SK-N-MC (cell line): ENCODE measurements around the gene PPIG.
"Not testable (repeated sequence)": the region's sequence is repeated elsewhere in the genome, so short reads cannot be mapped to it uniquely, and the experiment has no call there.

Experiments
- DNase-seq: peaks from one replicate; pipeline ENCODE4 v3.0.0-alpha.2; 2011; ENCODE audit warnings: low read depth, low spot score
- H3K27ac ChIP-seq: fragments of 200-600 bp; sonication (generic); 2 replicates; pipeline ENCODE4 v1.5.1; 2016; ENCODE audit warnings: mixed run types
- H3K36me3 ChIP-seq: fragments of 200-600 bp; sonication (generic); 2 replicates; pipeline ENCODE4 v1.6.1; 2017; ENCODE audit warnings: antibody characterized with exemption, low read length, mixed read lengths; ENCODE audit not compliant: insufficient read depth
- H3K4me3 ChIP-seq: fragments of 200-600 bp; sonication (generic); 2 replicates; pipeline ENCODE4 v1.5.1; 2016
- H3K9ac ChIP-seq: fragments of 200-600 bp; sonication (generic); 2 replicates; pipeline ENCODE4 v1.8.0; 2017; ENCODE audit warnings: mixed run types, mixed read lengths; ENCODE audit not compliant: insufficient read length
- H3K9me3 ChIP-seq: fragments of 200-600 bp; sonication (generic); 2 replicates; pipeline ENCODE4 v1.6.1; 2017; ENCODE audit warnings: low read depth, mild to moderate bottlenecking, antibody characterized with exemption, low read length, moderate library complexity, mixed read lengths
- EZH2 ChIP-seq: fragments of 200-600 bp; sonication (generic); IDR thresholded peaks from one replicate; pipeline ENCODE4 v1.6.1; 2017; ENCODE audit warnings: antibody characterized with exemption
- FOXP2 ChIP-seq: optimal IDR thresholded peaks from 2 replicates; pipeline ENCODE3; 2011; ENCODE audit warnings: mild to moderate bottlenecking, moderate library complexity; ENCODE audit not compliant: insufficient read depth; ENCODE audit errors: extremely low read length, control extremely low read depth
- POLR2AphosphoS5 ChIP-seq: IDR thresholded peaks from 2 replicates; pipeline ENCODE4 v1.6.1; 2012; ENCODE audit warnings: mild to moderate bottlenecking, low read depth, low read length, borderline replicate concordance

PPIG gene

DNA sequence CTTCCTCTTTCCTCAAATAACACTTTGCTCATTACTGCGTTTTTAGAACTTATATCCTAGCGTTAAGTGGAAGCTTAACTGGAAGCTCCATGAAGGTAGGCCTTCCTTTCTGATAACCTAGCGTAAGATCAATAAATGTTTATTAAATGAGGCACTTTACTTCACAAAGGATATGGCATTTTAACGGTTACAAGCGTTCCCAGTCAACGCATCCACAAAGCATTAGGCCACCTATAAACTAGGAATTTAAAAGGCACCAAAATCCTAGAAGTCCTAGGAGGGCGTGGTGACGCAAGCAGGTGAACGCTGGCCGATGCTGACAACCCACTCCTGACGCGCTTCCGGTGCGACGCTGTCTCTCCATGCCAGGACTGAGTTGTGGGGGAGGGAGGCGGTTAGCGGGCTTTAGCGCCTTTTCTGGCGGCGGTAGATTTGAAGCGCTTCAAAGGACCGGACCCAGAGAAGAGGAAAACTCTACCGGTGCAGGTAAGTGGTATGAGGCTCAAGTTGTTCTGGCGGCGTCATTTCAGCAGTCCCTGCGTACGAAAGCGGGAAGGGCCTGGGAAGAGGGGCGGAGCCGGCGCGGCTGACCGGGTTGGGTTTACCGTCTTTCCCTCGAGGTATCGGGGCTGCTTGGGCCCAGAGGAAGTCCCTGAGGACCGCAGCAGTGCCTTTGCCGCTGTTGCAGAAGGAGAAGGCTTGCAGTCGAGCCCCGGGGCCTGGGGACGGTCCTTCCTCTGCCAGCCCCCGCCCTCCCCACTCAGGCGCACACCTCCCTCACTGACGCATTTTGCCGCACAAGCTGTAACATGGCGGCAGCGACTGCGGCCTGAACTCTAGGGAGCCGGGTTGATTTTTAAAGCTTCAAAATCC is at the start of gene PPIG:
Gene PPIG, plus strand, starts transcription at position 347 of the 873 bp plus-strand sequence. CDS start 19,691 bp downstream, outside the sequence.
- Histone ChIP-seq H3K27ac (peak within 1 kb of the TSS; percentile 96), H3K36me3 (peaks cover 3% of the 10 kb centered on the region; the same call in 1 of the 2 replicates), H3K9ac (peak within 1 kb of the TSS; percentile 98), H3K4me3 (peak within 1 kb of the TSS; percentile 99), H3K9me3 (peaks cover 3% of the 10 kb centered on the region; the same call in 1 of the 2 replicates)
- peak; percentile 78 for DNase-seq
- TF ChIP-seq FOXP2 (peak; percentile 24), EZH2 (no peak), POLR2AphosphoS5 (peak; percentile 79)

DNA sequence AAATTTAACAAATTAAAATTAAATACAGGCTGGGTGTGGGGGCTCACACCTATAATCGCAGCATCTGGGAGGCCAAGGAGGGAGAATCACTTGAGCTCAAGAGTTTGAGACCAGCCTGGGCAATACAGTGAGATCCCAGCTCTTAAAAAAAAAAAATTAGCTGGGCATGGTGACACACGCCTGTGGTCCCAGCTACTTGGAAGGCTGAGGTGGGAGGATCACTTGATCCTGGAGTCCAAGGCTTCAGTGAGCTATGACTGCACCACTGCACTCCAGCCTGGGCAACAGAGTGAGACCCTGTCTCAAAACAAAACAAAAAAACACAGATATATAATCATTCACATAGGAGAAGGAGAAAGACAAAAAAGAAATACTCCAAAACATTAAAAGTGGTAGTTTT is 44.7 kb upstream of the PPIG start:
- not testable (repeated sequence) for H3K27ac ChIP-seq, H3K9ac ChIP-seq, H3K4me3 ChIP-seq, DNase-seq, H3K9me3 ChIP-seq
- H3K36me3 ChIP-seq: peaks cover 11% of the 10 kb centered on the region

GRCh38 chr2:169540146-169540545 is 44.0 kb upstream of the PPIG start:
- no peak for TF ChIP-seq POLR2AphosphoS5
- TF ChIP-seq EZH2: no peak
- TF ChIP-seq FOXP2: no peak
- peaks cover 12% of the 10 kb centered on the region for H3K36me3 ChIP-seq
- no peak overlapping the region for H3K4me3 ChIP-seq
- no peak for DNase-seq
- H3K27ac ChIP-seq: no peak overlapping the region
- no peaks in the 10 kb centered on the region for H3K9me3 ChIP-seq
- H3K9ac ChIP-seq: no peak overlapping the region

DNA sequence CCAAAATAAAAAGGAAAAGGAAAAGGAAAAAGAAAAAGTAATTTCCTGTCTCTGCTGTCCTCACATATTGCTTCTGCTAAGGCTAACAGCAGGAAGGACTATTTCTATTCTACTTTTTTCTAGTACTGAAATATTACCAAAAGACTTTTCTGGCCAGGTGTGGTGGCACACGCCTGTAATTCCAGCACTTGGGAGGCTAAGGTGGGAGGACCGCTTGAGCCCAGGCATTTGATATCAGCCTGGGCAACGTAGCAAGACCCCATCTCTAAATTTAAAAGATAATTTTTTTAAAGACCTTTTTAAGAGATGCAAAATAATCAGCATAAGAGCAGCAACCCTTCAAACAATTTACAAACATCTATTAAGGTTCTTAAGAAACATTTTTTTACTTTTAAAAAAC is 41.7 kb upstream of the PPIG start:
- H3K36me3 ChIP-seq: peaks cover 12% of the 10 kb centered on the region; the same call in 1 of the 2 replicates

DNA sequence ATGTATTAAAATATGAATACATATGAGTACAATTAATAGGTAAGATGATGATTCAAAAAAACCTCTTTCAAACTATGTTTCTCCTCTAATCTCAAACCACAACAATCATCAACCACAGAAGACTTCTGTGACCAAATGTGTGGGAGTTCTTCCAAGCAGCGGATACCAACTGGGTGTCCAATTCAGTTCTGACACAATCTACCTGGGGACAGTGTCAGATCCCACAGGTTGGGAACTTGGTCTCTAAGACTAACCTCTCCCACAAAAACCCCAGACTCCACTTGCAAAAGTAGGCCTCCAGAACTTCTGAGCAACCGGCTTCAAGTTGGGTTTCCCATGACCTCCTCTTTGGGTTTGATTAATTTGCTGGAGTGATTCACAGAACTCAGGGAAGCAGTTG is 37.4 kb upstream of the PPIG start:
- Histone ChIP-seq H3K36me3 (peaks cover 14% of the 10 kb centered on the region; the same call in 1 of the 2 replicates), H3K27ac (no peak overlapping the region), H3K4me3 (no peak overlapping the region), H3K9ac (no peak overlapping the region), H3K9me3 (no peaks in the 10 kb centered on the region)
- DNase-seq: no peak
- TF ChIP-seq EZH2: no peak
- no peak for TF ChIP-seq POLR2AphosphoS5

More for the DNA sequence above, 41.7 kb upstream of the PPIG start:
- Histone ChIP-seq H3K27ac (no peak overlapping the region), H3K4me3 (no peak overlapping the region), H3K9ac (no peak overlapping the region), H3K9me3 (no peaks in the 10 kb centered on the region)
- no peak for DNase-seq
- TF ChIP-seq FOXP2 (no peak), POLR2AphosphoS5 (no peak), EZH2 (no peak)

GRCh38 chr2:169561364-169561763 is 22.8 kb upstream of the PPIG start:
- TF ChIP-seq EZH2: no peak
- TF ChIP-seq POLR2AphosphoS5: no peak
- no peak for TF ChIP-seq FOXP2

DNA sequence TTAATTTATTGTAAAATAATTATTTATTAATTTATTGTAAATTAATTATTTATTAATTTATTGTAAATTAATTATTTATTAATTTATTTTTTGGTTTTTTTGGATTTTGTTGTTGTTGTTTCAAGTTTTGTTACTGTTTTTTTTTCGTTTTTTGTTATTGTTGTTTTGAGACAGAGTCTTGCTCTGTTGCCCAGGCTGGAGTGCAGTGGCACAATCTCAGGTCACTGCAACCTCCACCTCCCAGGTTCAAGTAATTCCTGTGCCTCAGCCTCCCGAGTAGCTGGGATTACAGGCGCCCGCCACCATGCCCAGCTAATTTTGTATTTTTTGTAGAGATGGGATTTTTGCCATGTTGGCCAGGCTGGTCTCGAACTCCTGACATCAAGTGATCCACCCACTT is 22.1 kb upstream of the PPIG start:
- not testable (repeated sequence) for H3K4me3 ChIP-seq, H3K27ac ChIP-seq

More at GRCh38 chr2:169561364-169561763, 22.8 kb upstream of the PPIG start:
- no peak overlapping the region for H3K9ac ChIP-seq
- no peak overlapping the region for H3K27ac ChIP-seq
- no peak overlapping the region for H3K4me3 ChIP-seq
- no peaks in the 10 kb centered on the region for H3K9me3 ChIP-seq
- DNase-seq: no peak
- peaks cover 24% of the 10 kb centered on the region for H3K36me3 ChIP-seq

DNA sequence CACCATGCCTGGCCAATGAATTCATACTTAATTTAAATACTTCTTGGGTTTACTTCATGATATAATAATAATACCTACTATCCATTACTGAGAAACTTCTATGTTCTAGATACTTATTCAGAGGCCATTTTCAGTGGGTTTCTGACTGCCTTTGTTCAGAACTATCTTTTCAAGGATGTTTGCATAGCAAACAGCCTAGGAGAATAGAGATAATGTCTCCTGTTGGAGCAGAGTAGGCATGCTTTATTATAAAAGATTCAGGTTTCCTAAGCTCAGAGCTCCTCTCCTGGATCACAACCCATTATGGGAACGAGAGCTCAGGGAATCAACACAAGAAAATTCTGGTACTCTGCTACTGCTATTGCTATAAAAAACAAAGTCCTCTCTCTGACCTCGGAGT is 21.6 kb upstream of the PPIG start:
- no peaks in the 10 kb centered on the region for H3K9me3 ChIP-seq
- no peak for DNase-seq
- TF ChIP-seq EZH2 (no peak), POLR2AphosphoS5 (no peak), FOXP2 (no peak)
- H3K4me3 ChIP-seq: no peak overlapping the region
- no peak overlapping the region for H3K9ac ChIP-seq
- no peak overlapping the region for H3K27ac ChIP-seq
- H3K36me3 ChIP-seq: peaks cover 24% of the 10 kb centered on the region

More for the DNA sequence above, 22.1 kb upstream of the PPIG start:
- peaks cover 24% of the 10 kb centered on the region for H3K36me3 ChIP-seq
- not testable (repeated sequence) for DNase-seq, H3K9ac ChIP-seq, H3K9me3 ChIP-seq

GRCh38 chr2:169565686-169566085 is 18.5 kb upstream of the PPIG start:
- no peak overlapping the region for H3K27ac ChIP-seq
- no peak overlapping the region for H3K9ac ChIP-seq
- H3K36me3 ChIP-seq: peaks cover 19% of the 10 kb centered on the region
- no peaks in the 10 kb centered on the region for H3K9me3 ChIP-seq
- no peak overlapping the region for H3K4me3 ChIP-seq
- no peak for DNase-seq
- no peak for TF ChIP-seq FOXP2
- no peak for TF ChIP-seq POLR2AphosphoS5
- no peak for TF ChIP-seq EZH2
